DOHH2 (cell line): Measurements from ENCODE around the gene PALLD.

Source experiments
- EZH2phosphoT487 ChIP-seq: fragments of 200-600 bp; sonication (generic); IDR thresholded peaks from 2 replicates; pipeline ENCODE4 v1.6.1; 2017; ENCODE audit warnings: borderline replicate concordance, mild to moderate bottlenecking, antibody characterized with exemption, low read length, moderate library complexity, mixed read lengths
- TF ChIP-seq, protein P1 (sequence below): fragments of 200-600 bp; sonication (generic); IDR thresholded peaks from one replicate; pipeline ENCODE4 v1.5.1; 2014; ENCODE audit warnings: antibody characterized with exemption, mild to moderate bottlenecking, low read depth, low read length; ENCODE audit not compliant: poor library complexity, severe bottlenecking

GRCh38 chr4:168871632-168872031 is 374.8 kb downstream of the PALLD start:
- TF ChIP-seq, protein P1, sequence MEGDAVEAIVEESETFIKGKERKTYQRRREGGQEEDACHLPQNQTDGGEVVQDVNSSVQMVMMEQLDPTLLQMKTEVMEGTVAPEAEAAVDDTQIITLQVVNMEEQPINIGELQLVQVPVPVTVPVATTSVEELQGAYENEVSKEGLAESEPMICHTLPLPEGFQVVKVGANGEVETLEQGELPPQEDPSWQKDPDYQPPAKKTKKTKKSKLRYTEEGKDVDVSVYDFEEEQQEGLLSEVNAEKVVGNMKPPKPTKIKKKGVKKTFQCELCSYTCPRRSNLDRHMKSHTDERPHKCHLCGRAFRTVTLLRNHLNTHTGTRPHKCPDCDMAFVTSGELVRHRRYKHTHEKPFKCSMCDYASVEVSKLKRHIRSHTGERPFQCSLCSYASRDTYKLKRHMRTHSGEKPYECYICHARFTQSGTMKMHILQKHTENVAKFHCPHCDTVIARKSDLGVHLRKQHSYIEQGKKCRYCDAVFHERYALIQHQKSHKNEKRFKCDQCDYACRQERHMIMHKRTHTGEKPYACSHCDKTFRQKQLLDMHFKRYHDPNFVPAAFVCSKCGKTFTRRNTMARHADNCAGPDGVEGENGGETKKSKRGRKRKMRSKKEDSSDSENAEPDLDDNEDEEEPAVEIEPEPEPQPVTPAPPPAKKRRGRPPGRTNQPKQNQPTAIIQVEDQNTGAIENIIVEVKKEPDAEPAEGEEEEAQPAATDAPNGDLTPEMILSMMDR = no peak
- TF ChIP-seq EZH2phosphoT487 = no peak
